ENCODE measurements around the gene ANKRD12.

ANKRD12 gene

DNA sequence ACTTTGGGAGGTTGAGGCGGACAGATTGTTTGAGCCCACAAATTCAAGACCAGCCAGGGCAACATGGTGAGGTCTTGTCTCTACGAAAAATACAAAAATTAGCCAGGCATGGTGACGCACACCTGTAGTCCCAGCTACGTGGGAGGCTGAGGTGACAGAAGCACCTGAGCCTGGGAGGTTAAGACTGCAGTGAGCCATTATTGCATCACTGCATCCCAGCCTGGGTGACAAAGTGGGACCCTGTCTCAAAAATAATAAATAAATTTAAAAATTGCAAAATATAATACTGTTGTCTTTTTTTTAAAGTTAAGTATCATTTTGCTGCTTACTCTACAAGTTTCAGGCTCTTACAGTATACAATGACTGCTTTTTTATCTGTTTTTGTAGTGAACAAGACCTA lies 4.0 kb upstream of the ANKRD12 start:
- Histone ChIP-seq H3F3A (ENCODE audit: low read depth) (peaks cover 4% of the 10 kb centered on the region; the same call in 1 of the 2 replicates), H3K79me2 (ENCODE audit: insufficient read depth, low read length) (peaks cover 5% of the 10 kb centered on the region; the same call in 1 of the 2 replicates), H3K36me3 (ENCODE audit: insufficient read depth, low read length) (peaks cover 58% of the 10 kb centered on the region), H3K4me3 (ENCODE audit: low read length, poor library complexity, severe bottlenecking) (no peak overlapping the region), H3K4me2 (ENCODE audit: low read depth, low read length, poor library complexity, severe bottlenecking) (no peak overlapping the region), H3K9me2 (replicated peaks; ENCODE audit: low read depth, low read length) (no peaks in the 10 kb centered on the region), H3K27me3 (ENCODE audit: insufficient read depth, low read length, poor library complexity, severe bottlenecking) (no peaks in the 10 kb centered on the region), H4K20me1 (ENCODE audit: insufficient read depth, low read length, poor library complexity, severe bottlenecking) (peaks cover 10% of the 10 kb centered on the region), H2AFZ (ENCODE audit: low read length) (no peak overlapping the region), H3K9ac (ENCODE audit: low read depth, low read length, poor library complexity, severe bottlenecking) (no peak overlapping the region), H3K4me1 (ENCODE audit: insufficient read depth, low read length, poor library complexity, severe bottlenecking) (peaks cover 6% of the 10 kb centered on the region), H3K9me3 (ENCODE audit: insufficient read depth, low read depth, low read length) (no peaks in the 10 kb centered on the region)
- no peak for TF ChIP-seq EZH2phosphoT487 (IDR thresholded peaks at IDR 0.05; ENCODE audit: borderline replicate concordance)
- TF ChIP-seq, protein P1, sequence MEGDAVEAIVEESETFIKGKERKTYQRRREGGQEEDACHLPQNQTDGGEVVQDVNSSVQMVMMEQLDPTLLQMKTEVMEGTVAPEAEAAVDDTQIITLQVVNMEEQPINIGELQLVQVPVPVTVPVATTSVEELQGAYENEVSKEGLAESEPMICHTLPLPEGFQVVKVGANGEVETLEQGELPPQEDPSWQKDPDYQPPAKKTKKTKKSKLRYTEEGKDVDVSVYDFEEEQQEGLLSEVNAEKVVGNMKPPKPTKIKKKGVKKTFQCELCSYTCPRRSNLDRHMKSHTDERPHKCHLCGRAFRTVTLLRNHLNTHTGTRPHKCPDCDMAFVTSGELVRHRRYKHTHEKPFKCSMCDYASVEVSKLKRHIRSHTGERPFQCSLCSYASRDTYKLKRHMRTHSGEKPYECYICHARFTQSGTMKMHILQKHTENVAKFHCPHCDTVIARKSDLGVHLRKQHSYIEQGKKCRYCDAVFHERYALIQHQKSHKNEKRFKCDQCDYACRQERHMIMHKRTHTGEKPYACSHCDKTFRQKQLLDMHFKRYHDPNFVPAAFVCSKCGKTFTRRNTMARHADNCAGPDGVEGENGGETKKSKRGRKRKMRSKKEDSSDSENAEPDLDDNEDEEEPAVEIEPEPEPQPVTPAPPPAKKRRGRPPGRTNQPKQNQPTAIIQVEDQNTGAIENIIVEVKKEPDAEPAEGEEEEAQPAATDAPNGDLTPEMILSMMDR (conservative IDR thresholded peaks at IDR 0.05; ENCODE audit: low read length) = no peak

DNA sequence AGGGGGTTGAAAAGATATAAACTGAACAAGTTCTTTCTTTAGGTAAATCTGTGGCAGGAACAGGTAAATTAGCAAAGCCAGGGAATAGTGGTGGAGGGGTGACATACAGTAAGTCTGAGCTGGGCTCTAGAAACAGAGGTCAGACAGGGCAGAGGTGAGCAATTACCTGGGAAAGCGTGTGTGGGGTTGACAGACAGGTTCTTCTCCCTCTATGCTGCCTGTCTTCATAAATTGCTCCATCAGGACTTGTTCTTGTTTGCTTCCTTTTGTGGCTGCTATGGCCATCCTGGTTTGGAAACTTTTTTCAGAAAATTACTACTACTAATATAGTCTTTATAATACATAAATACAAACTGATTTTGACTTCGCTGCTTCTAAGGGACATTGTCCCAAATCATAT lies 3.4 kb upstream of the ANKRD12 start:
- no peak overlapping the region for H3K4me2 ChIP-seq (ENCODE audit: low read depth, low read length, poor library complexity, severe bottlenecking)
- H3K4me3 ChIP-seq (ENCODE audit: low read length, poor library complexity, severe bottlenecking) = no peak overlapping the region
- no peak for TF ChIP-seq EZH2phosphoT487 (IDR thresholded peaks at IDR 0.05; ENCODE audit: borderline replicate concordance)
- TF ChIP-seq, protein P1 (conservative IDR thresholded peaks at IDR 0.05; ENCODE audit: low read length) = no peak
- H3K79me2 ChIP-seq (ENCODE audit: insufficient read depth, low read length) = peaks cover 11% of the 10 kb centered on the region
- peaks cover 16% of the 10 kb centered on the region for H4K20me1 ChIP-seq (ENCODE audit: insufficient read depth, low read length, poor library complexity, severe bottlenecking)
- peaks cover 52% of the 10 kb centered on the region for H3K36me3 ChIP-seq (ENCODE audit: insufficient read depth, low read length)
- no peak overlapping the region for H2AFZ ChIP-seq (ENCODE audit: low read length)
- H3K27me3 ChIP-seq (ENCODE audit: insufficient read depth, low read length, poor library complexity, severe bottlenecking) = no peaks in the 10 kb centered on the region
- no peaks in the 10 kb centered on the region for H3K9me3 ChIP-seq (ENCODE audit: insufficient read depth, low read depth, low read length)
- H3K9ac ChIP-seq (ENCODE audit: low read depth, low read length, poor library complexity, severe bottlenecking) = no peak overlapping the region
- peaks cover 4% of the 10 kb centered on the region; the same call in 1 of the 2 replicates for H3F3A ChIP-seq (ENCODE audit: low read depth)
- H3K9me2 ChIP-seq (replicated peaks; ENCODE audit: low read depth, low read length) = no peaks in the 10 kb centered on the region
- peaks cover 6% of the 10 kb centered on the region for H3K4me1 ChIP-seq (ENCODE audit: insufficient read depth, low read length, poor library complexity, severe bottlenecking)

DNA sequence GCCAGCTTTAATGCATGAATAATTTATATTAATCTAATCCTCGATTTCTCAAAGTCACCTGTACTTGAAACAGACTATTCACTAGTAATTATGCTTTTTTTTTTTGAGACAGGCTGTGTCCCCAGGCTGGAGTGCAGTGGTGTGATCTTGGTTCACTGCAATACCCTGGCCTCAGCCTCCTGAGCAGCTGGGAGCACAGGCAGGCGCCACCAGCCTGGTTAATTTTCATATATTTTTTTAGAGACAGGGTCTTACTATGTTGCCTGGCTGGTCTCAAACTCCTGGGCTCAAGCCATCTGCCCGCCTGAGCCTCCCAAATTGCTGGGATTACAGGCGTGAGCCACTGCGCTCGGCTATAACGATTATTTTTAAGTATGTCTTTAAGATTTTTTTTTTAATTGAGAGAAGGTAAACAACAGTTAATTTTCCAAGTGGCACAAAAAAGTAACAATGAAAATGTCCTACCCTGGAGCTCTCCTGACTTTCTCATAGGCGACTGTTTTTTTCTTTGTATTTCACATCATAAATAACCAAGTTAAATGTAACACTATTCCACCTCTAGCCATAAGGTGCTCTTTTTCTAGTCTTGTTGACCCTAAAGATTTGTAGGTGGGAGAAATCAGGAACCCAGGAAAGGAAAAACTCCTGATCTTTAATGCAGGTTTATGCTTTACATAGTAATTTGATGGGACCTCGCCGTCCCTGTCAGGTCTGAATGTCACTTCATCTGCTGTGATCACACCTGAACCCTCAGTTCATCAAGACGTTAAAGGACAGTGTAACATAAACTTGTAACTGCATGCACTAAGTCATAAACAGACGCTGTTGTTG lies 1.3 kb upstream of the ANKRD12 start:
- Histone ChIP-seq H3K4me1 (ENCODE audit: insufficient read depth, low read length, poor library complexity, severe bottlenecking) (peaks cover 25% of the 10 kb centered on the region), H3K4me2 (ENCODE audit: low read depth, low read length, poor library complexity, severe bottlenecking) (peak overlapping the region; percentile 76), H3K27me3 (ENCODE audit: insufficient read depth, low read length, poor library complexity, severe bottlenecking) (no peaks in the 10 kb centered on the region), H2AFZ (ENCODE audit: low read length) (no peak overlapping the region), H3K4me3 (ENCODE audit: low read length, poor library complexity, severe bottlenecking) (peak overlapping the region; percentile 86), H3F3A (ENCODE audit: low read depth) (peaks cover 4% of the 10 kb centered on the region; the same call in 1 of the 2 replicates), H4K20me1 (ENCODE audit: insufficient read depth, low read length, poor library complexity, severe bottlenecking) (peaks cover 36% of the 10 kb centered on the region), H3K9ac (ENCODE audit: low read depth, low read length, poor library complexity, severe bottlenecking) (peak overlapping the region; percentile 72), H3K9me2 (replicated peaks; ENCODE audit: low read depth, low read length) (no peaks in the 10 kb centered on the region), H3K36me3 (ENCODE audit: insufficient read depth, low read length) (peaks cover 32% of the 10 kb centered on the region), H3K9me3 (ENCODE audit: insufficient read depth, low read depth, low read length) (no peaks in the 10 kb centered on the region), H3K79me2 (ENCODE audit: insufficient read depth, low read length) (peaks cover 32% of the 10 kb centered on the region)
- TF ChIP-seq EZH2phosphoT487 (IDR thresholded peaks at IDR 0.05; ENCODE audit: borderline replicate concordance) = no peak
- TF ChIP-seq, protein P1 (conservative IDR thresholded peaks at IDR 0.05; ENCODE audit: low read length) = no peak

Data from Loucy (cell line).